Pancreas (tissue), 10 donors: Measurements from ENCODE around the gene TAS2R10. TPM values are rescaled to one million over a fixed set of nuclear protein-coding genes. Genes with fewer than 3 reads are reported as not detected.

Experiments
- ATAC-seq, 4 donors: fragments of 200-7000 bp; cut with Tn5 transposase; one replicate each; pipeline versions ENCODE4 v1.8.0 to v1.9.1; 2020; ENCODE audit warnings: mild to moderate bottlenecking in 4 of 4, moderate library complexity in 4 of 4
- DNase-seq, 6 donors: peaks; one replicate each; pipeline ENCODE4 v3.0.0-alpha.2; 2020
- FAIRE-seq: peaks from 2 replicates; lab custom pipeline; 2012; peaks lifted over from hg19 to GRCh38; lab: Jason Lieb, UNC
- H3K27ac ChIP-seq, 4 donors: fragments of 200-600 bp; sonication (generic); 1 replicate in 3 of 4; 2 replicates in 1 of 4; pipeline versions ENCODE4 v1.5.0 to v1.8.0; 2020
- H3K27me3 ChIP-seq, 4 donors: fragments of 200-600 bp; one replicate each; pipeline ENCODE4 v1.8.0; 2021
- H3K36me3 ChIP-seq, 3 donors: fragments of 200-600 bp; sonication (generic) in 1 of 3; one replicate each; pipeline versions ENCODE4 v1.5.0 to v1.8.0; 2020 to 2021
- H3K4me1 ChIP-seq, 3 donors: fragments of 200-600 bp; one replicate each; pipeline ENCODE4 v1.8.0; 2021
- H3K4me3 ChIP-seq, 4 donors: fragments of 200-600 bp; sonication (generic) in 2 of 4; one replicate each; pipeline versions ENCODE4 v1.5.0 to v1.8.0; 2020 to 2021
- H3K9me3 ChIP-seq, 4 donors: fragments of 200-600 bp; one replicate each; pipeline ENCODE4 v1.8.0; 2021
- CTCF ChIP-seq, 4 donors: fragments of 200-600 bp; sonication (generic) in 3 of 4; IDR thresholded peaks; one replicate each; pipeline versions ENCODE4 v1.5.0 to v1.8.0; 2021; ENCODE audit warnings: antibody characterized with exemption in 4 of 4
- WGBS, 2 donors: extraction: QIAGEN DNeasy Blood & Tissue Kit; methylation state at CpG; one replicate each; pipeline ENCODE4 v1.1.7; 2013; 5-methylcytosine and 5-hydroxymethylcytosine counted together
- intact Hi-C, 3 donors: fragments of 100-400 bp; cut with DNase I; formaldehyde crosslinking; loops; one replicate each; pipeline versions ENCODE4 v1.11.1 to v1.14.2; 2022
- polyA plus RNA-seq, 2 donors: library from polyadenylated mRNA; stranded (reverse); fragments of 200-250 nt; gene quantifications; one replicate each; pipeline ENCODE4 v1.2.3, GENCODE V29; 2013
- total RNA-seq, 6 donors: library from RNA; stranded (reverse); fragmentation: NEBNext Ultra II Directional in 4 of 6; extraction: Animal tissue kit (Norgen Biotek cat#: 25700) in 4 of 6; gene quantifications; one replicate each; pipeline versions ENCODE4 v1.2.1 to v1.2.4, GENCODE V29; 2021 to 2023
- donor health status: healthy with polysubstance abuse.
- donor health status: DM: no; HTN: no; CAD: no; lungs with moderate emphysema.
- donor health status: DM: no; HTN: no; CAD: no.
- donor health status: control.
- donor health status: control.
- donor health status: Bipolar disorder and iron deficiency.
- donor health status: DM: yes; HTN: yes; CAD: no.
- donor health status: DM: no; HTN: no; CAD: no.
- donor health status: DM: no; HTN: no; CAD: no.
- donor health status: DM: yes; HTN: yes; CAD: no.

The TAS2R10 gene
- total and polyA plus RNA-seq, 8 donors, result 0.14 to 0.28 (median 0.21) TPM; not detected in 4

- FAIRE-seq, result no peak
- no peak for DNase-seq
- no peaks in the 10 kb centered on the region for H3K27me3 ChIP-seq
- WGBS, 2 donors, result 97 to 98% methylated on average over 2 of the region's 2 CpGs
- no peak for TF ChIP-seq CTCF (IDR thresholded peaks at IDR 0.05)
- no peaks in the 10 kb centered on the region for H3K36me3 ChIP-seq
- no peak for ATAC-seq
- H3K4me3 ChIP-seq, result no peak overlapping the region
- H3K9me3 ChIP-seq, result no peaks in the 10 kb centered on the region
- intact Hi-C loops, result no loop called here
- no peaks in the 10 kb centered on the region for H3K4me1 ChIP-seq
- H3K27ac ChIP-seq, result no peak overlapping the region
Measured at GRCh38 chr12:10855807-10856206, 29.6 kb upstream of the TAS2R10 start.

- no peak for TF ChIP-seq CTCF (IDR thresholded peaks at IDR 0.05)
- FAIRE-seq, result no peak
- Histone ChIP-seq H3K9me3 (no peaks in the 10 kb centered on the region), H3K27me3 (no peaks in the 10 kb centered on the region), H3K4me1 (no peaks in the 10 kb centered on the region), H3K27ac (no peak overlapping the region), H3K36me3 (no peaks in the 10 kb centered on the region), H3K4me3 (no peak overlapping the region)
- no peak for ATAC-seq
- 85 to 89% methylated on average over 2 of the region's 2 CpGs for WGBS, 2 donors
- DNase-seq, result no peak
- intact Hi-C loops, result no loop called here
Measured at GRCh38 chr12:10853776-10854175, 27.6 kb upstream of the TAS2R10 start.

- intact Hi-C loops, result no loop called here
- no peaks in the 10 kb centered on the region for H3K4me1 ChIP-seq
- no peaks in the 10 kb centered on the region for H3K27me3 ChIP-seq
- ATAC-seq (no peak), FAIRE-seq (no peak), DNase-seq (no peak)
- H3K36me3 ChIP-seq, result no peaks in the 10 kb centered on the region
- no peak for TF ChIP-seq CTCF (IDR thresholded peaks at IDR 0.05)
- no peak overlapping the region for H3K4me3 ChIP-seq
- no peaks in the 10 kb centered on the region for H3K9me3 ChIP-seq
- WGBS, 2 donors, result 91 to 96% methylated on average over 4 of the region's 4 CpGs
- no peak overlapping the region for H3K27ac ChIP-seq
Measured at GRCh38 chr12:10851243-10851858, 25.2 kb upstream of the TAS2R10 start.

- H3K9me3 ChIP-seq, result no peaks in the 10 kb centered on the region
- FAIRE-seq (no peak), ATAC-seq (no peak), DNase-seq (no peak)
- H3K4me3 ChIP-seq, result no peak within 1 kb of the TSS
- no peak for TF ChIP-seq CTCF (IDR thresholded peaks at IDR 0.05)
- intact Hi-C loops, result no loop called here
- no peaks in the 10 kb centered on the region for H3K27me3 ChIP-seq
- no peaks in the 10 kb centered on the region for H3K36me3 ChIP-seq
- 96% methylated on average over 4 of the region's 4 CpGs for WGBS, 2 donors
- H3K4me1 ChIP-seq, result no peaks in the 10 kb centered on the region
- H3K27ac ChIP-seq, result no peak within 1 kb of the TSS
Measured at GRCh38 chr12:10849425-10849878, 23.3 kb upstream of the TAS2R10 start, which contains the start of gene PRR4. TSS of gene PRR4 (minus strand) at chr12:10849475. CDS start at chr12:10849437, 38 bp downstream.

GRCh38 chr12:10847744-10848143, 21.6 kb upstream of the TAS2R10 start:
- intact Hi-C loops, result no loop called here
- 33 to 42% methylated on average over 2 of the region's 2 CpGs for WGBS, 2 donors
- no peak overlapping the region for H3K27ac ChIP-seq
- no peaks in the 10 kb centered on the region for H3K36me3 ChIP-seq
- H3K4me3 ChIP-seq, result no peak overlapping the region
- no peak for ATAC-seq
- H3K27me3 ChIP-seq, result no peaks in the 10 kb centered on the region
- no peak for FAIRE-seq
- H3K9me3 ChIP-seq, result no peaks in the 10 kb centered on the region
- no peak for DNase-seq
- TF ChIP-seq CTCF (IDR thresholded peaks at IDR 0.05), result no peak
- no peaks in the 10 kb centered on the region for H3K4me1 ChIP-seq
